Activated naive CD4-positive, alpha-beta T cell treated with anti-CD3 and anti-CD28 coated beads, Interleukin-2, amount 50 U/mL, for 72 hours (primary cell): ENCODE measurements around the gene GNL1. TPM values are rescaled to one million over a fixed set of nuclear protein-coding genes. Genes with fewer than 3 reads are reported as not detected.
"Not testable (repeated sequence)": the region's sequence is repeated elsewhere in the genome, so short reads cannot be mapped to it uniquely, and the experiment has no call there.

ENCODE experiments used
- ATAC-seq, 2 donors: fragments of 150-1000 bp; cut with Tn5 transposase; 2 replicates each; pipeline ENCODE4 v1.10.0; 2021; ENCODE audit warnings: mild to moderate bottlenecking in 2 of 2, moderate library complexity in 2 of 2
- DNase-seq, 2 donors: peaks; one replicate each; pipeline ENCODE4 v3.0.0; 2021 to 2022; ENCODE audit warnings: low spot score in 2 of 2
- H3K27ac Mint-ChIP-seq, 2 donors: one replicate each; pipeline ENCODE4 v1.8.0; 2022; ENCODE audit warnings: mild to moderate bottlenecking in 2 of 2, mixed read lengths in 2 of 2
- H3K36me3 Mint-ChIP-seq, 2 donors: one replicate each; pipeline ENCODE4 v1.8.0; 2022; ENCODE audit warnings: mixed read lengths in 2 of 2
- H3K9me3 Mint-ChIP-seq, 2 donors: one replicate each; pipeline ENCODE4 v1.8.0; 2022; ENCODE audit warnings: mixed read lengths in 2 of 2
- total RNA-seq, 2 donors: library from RNA; stranded (reverse); gene quantifications; one replicate each; pipeline ENCODE4 v1.2.3, GENCODE V29; 2022

The GNL1 gene
- total RNA-seq, 2 donors from 2014 or later, result 107 to 139 TPM

DNA sequence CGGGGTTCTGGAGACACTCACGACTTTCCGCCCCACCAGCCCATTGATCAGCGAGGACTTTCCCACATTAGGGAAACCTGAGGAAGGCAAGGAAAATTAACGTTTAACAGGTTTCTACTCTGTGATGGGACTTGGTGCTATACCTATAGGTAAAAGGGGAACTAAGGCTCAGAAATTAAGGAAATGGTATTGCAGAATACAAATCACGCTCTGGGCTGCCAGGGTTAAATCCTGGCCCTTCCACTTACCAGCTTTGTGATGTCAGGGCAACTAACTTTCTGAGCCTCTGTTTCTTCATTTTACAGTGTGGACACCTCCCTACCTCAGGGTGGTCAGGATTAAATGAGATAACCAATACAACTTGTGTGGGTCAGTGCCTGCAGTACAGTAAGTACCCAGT is 8.8 kb downstream of the GNL1 start:
- no peak for ATAC-seq
- H3K9me3 Mint-ChIP-seq, result no peaks in the 10 kb centered on the region
- H3K27ac Mint-ChIP-seq, result no peak overlapping the region
- peaks cover 0 to 14% of the 10 kb centered on the region in 2 donors for H3K36me3 Mint-ChIP-seq
- DNase-seq, result no peak

DNA sequence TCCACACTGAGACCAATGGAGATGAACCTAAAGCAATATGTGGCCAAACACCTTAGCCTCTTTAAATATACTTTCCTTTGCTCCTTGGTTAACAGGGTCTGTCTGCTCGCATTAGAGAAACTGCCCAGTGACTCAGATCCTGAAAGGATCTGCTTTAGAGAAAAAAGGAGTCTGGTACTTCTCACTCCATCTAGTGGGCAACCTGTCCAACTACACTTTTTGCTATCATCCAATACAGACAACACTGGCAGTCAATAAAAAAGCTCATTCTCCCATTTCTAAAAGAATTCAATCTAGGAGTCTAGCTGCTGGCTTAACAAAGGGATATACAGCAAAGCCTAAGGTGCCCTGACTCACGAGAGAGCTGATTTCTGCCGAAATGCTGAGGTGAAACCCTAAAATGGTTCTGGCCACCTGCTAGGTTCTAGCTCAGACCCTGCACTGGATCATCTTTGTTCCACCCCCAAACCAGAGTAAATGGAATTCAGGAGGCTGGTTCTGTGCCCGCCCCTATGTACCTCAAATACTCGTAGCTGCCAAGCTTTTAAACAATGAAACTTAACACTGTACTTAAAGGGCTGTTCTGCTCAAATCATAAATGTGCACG is 11.5 kb downstream of the GNL1 start:
- DNase-seq (no peak), ATAC-seq (peak; percentile 69 to 70)
- no peaks in the 10 kb centered on the region for H3K36me3 Mint-ChIP-seq
- peak overlapping the region in 1 of 2 donors; percentile 48 for H3K27ac Mint-ChIP-seq
- no peaks in the 10 kb centered on the region for H3K9me3 Mint-ChIP-seq

DNA sequence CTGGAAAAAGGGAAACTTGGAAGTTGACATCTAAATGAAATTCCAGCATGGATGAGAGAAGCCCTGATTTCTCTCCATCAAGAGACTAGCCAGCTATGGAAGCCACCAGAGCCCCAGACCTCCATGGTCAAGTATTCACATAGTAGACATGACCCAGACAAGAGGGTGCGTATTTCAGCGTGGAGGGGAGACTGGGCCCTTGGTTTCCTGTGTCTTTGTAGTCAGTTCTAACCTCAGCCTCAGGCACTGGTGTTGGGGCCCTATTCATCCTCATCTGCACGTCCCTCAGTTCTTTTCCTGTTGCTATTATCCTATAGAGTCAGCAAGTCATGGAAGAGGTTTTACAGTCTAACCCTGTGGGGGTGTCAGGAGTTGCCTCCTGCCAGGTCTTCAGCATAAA is 12.5 kb downstream of the GNL1 start:
- H3K27ac Mint-ChIP-seq, result peak overlapping the region; percentile 18 to 48
- no peak for ATAC-seq
- no peaks in the 10 kb centered on the region for H3K36me3 Mint-ChIP-seq
- no peak for DNase-seq
- H3K9me3 Mint-ChIP-seq, result no peaks in the 10 kb centered on the region

- ATAC-seq (no peak), DNase-seq (no peak)
- peak overlapping the region in 1 of 2 donors; percentile 54 for H3K27ac Mint-ChIP-seq
- H3K9me3 Mint-ChIP-seq, result no peaks in the 10 kb centered on the region
- no peaks in the 10 kb centered on the region for H3K36me3 Mint-ChIP-seq
Observed at GRCh38 chr6:30542915-30543314, 13.4 kb downstream of the GNL1 start.

- H3K9me3 Mint-ChIP-seq, result no peaks in the 10 kb centered on the region
- no peaks in the 10 kb centered on the region for H3K36me3 Mint-ChIP-seq
- DNase-seq (no peak), ATAC-seq (peak in 1 of 2 donors; percentile 6)
- peak overlapping the region; percentile 54 to 62 for H3K27ac Mint-ChIP-seq
Observed at GRCh38 chr6:30542404-30542725, 13.9 kb downstream of the GNL1 start.

GRCh38 chr6:30541515-30542403 is 14.5 kb downstream of the GNL1 start:
- peak; percentile 79 to 81 for DNase-seq
- H3K9me3 Mint-ChIP-seq, result no peaks in the 10 kb centered on the region
- peak overlapping the region; percentile 54 to 62 for H3K27ac Mint-ChIP-seq
- peak; percentile 85 to 88 for ATAC-seq
- no peaks in the 10 kb centered on the region for H3K36me3 Mint-ChIP-seq

DNA sequence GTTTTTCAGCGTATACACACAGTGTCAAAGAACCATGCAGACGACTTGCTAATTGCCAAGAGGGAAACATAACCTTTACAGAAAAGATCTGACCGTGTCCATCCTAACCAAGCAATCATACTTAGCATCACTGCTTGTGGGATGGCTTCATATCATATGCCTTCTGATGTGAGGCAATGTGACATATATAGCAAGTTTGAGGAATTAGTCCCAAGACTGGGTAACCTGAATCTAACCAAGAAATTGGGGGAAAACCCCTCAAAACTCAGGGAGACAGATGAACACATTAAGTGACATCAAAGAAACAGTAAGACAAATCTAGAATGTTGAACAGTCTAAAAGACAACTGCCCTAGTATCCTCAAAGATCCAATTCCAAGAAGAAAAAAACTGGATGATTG is 18.4 kb downstream of the GNL1 start:
- H3K27ac Mint-ChIP-seq, result no peak overlapping the region
- ATAC-seq, result no peak
- H3K9me3 Mint-ChIP-seq, result no peaks in the 10 kb centered on the region
- DNase-seq, result no peak
- no peaks in the 10 kb centered on the region for H3K36me3 Mint-ChIP-seq

DNA sequence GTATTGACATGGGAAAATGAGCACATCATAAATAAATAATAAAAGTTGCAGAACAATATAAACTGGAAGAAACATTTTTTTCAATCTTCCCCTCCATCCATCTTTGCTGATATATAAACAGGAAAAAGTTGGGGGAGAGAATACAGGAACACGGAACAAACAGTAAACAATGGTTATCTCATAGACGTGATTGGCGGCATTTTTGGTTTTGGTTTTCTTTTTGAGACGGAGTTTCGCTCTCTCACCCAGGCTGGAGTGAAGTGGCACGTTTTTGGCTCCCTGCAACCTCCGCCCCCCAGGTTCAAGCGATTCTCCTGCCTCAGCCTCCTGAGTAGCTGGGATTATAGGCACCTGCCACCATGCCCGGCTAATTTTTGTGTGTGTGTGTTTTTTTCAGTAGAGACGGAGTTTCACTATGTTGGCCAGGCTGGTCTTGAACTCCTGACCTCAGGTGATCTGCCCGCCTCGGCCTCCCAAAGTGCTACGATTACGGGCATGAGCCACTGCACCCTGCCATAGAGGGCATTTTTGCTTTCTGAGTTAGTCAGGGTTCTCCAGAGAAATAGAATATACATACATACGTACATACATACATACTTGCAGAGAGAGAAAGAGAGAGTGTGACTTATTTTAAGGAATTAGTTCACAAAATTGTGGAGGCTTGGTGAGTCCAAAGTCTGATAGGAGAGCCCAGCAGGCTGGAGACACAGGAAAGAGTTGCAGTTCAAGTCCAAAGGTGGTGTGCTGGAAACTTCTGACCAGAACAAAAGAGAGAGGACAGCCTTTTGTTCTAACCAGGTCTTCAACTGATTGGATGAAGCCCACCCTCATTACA is 22.6 kb downstream of the GNL1 start:
- DNase-seq, result no peak
- peak overlapping the region; percentile 91 to 94 for H3K27ac Mint-ChIP-seq

DNA sequence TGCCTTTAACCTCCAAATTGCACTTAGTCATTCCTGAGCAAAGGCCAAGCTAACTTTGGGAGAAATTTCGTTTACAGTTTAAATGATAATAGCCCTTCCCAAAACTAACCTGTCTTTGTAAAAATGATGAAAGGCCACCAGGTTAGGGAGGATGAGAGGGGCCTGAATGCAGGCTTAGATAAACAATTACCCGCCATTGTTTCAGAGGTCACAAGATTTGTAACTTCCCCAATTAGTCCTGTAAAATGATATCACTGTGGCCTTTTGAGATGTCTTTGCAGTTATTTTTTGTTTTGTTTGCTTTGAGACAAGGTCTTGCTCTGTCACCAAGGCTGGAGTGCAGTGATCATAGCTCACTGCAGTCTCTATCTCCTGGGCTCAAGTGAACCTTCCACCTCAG is 26.3 kb downstream of the GNL1 start:
- peaks cover 0 to 4% of the 10 kb centered on the region in 2 donors for H3K9me3 Mint-ChIP-seq
- ATAC-seq, result no peak
- peaks cover 0 to 24% of the 10 kb centered on the region in 2 donors for H3K36me3 Mint-ChIP-seq
- peak overlapping the region; percentile 89 to 91 for H3K27ac Mint-ChIP-seq
- no peak for DNase-seq

More for the DNA sequence above, 22.6 kb downstream of the GNL1 start:
- no peak for ATAC-seq
- Mint-ChIP-seq H3K36me3 (peaks cover 0 to 11% of the 10 kb centered on the region in 2 donors), H3K9me3 (peaks cover 0 to 4% of the 10 kb centered on the region in 2 donors)

GRCh38 chr6:30529349-30529875 is 26.9 kb downstream of the GNL1 start:
- ATAC-seq, result peak; percentile 67 to 74

GRCh38 chr6:30526444-30526843 is 29.8 kb downstream of the GNL1 start:
- ATAC-seq, DNase-seq: not testable (repeated sequence)
- H3K9me3 Mint-ChIP-seq, result peaks cover 22 to 27% of the 10 kb centered on the region in 2 donors
- peak overlapping the region in 1 of 2 donors; percentile 8 for H3K27ac Mint-ChIP-seq
- peaks cover 34 to 55% of the 10 kb centered on the region in 2 donors for H3K36me3 Mint-ChIP-seq

More at GRCh38 chr6:30529349-30529875, 26.9 kb downstream of the GNL1 start:
- H3K9me3 Mint-ChIP-seq, result not testable (repeated sequence)
- Mint-ChIP-seq H3K27ac (peak overlapping the region; percentile 89 to 91), H3K36me3 (peaks cover 6 to 30% of the 10 kb centered on the region in 2 donors)
- DNase-seq, result peak in 1 of 2 donors; percentile 59

- Mint-ChIP-seq H3K36me3 (peaks cover 62 to 79% of the 10 kb centered on the region in 2 donors), H3K27ac (peak overlapping the region; percentile 7 to 80), H3K9me3 (peaks cover 30 to 35% of the 10 kb centered on the region in 2 donors)
- not testable (repeated sequence) for DNase-seq, ATAC-seq
Observed at GRCh38 chr6:30521952-30522351, 34.3 kb downstream of the GNL1 start.

DNA sequence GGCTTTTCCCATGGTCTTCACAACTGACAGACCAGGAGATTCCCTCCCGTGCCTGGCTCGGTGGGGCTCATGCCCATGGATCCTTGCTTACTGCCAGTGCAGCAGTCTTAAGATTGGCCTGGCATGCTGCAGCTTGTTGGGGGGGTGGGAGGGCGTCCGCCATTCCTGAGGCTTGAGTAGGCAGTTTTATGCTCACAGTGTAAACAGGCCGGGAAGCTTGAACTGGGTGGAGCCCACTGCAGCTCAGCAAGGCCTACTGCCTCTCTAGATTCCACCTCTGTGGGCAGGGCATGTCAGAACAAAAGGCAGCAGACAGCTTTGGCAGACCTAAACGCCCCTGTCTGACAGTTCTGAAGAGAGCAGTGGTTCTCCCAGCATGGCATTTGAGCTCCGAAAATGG is 35.2 kb downstream of the GNL1 start:
- peaks cover 30 to 35% of the 10 kb centered on the region in 2 donors for H3K9me3 Mint-ChIP-seq
- H3K36me3 Mint-ChIP-seq, result peaks cover 62 to 76% of the 10 kb centered on the region in 2 donors
- DNase-seq, ATAC-seq: not testable (repeated sequence)
- peak overlapping the region in 1 of 2 donors; percentile 80 for H3K27ac Mint-ChIP-seq

DNA sequence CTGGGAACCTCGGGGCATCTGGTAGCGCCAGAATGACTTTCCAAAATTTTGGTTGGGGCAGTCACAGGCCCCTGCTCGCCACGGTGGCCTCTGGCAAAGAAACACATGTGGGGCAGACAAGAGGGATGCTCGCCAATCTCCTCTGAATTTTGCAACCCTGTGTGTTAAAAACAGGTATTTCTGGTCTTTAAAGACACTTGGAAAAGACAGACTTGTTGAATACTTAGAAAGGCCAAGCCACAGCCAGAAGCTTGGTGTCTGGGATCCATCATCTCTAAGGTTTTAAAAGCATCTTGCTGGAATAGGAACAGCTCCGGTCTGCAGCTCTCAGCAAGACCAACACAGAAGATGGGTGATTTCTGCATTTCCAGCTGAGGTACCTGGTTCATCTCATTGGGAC is 35.8 kb downstream of the GNL1 start:
- peak overlapping the region in 1 of 2 donors; percentile 45 for H3K27ac Mint-ChIP-seq
- DNase-seq (no peak), ATAC-seq (no peak)
- H3K9me3 Mint-ChIP-seq, result peaks cover 30 to 35% of the 10 kb centered on the region in 2 donors
- H3K36me3 Mint-ChIP-seq, result peaks cover 62 to 71% of the 10 kb centered on the region in 2 donors

GRCh38 chr6:30518505-30519145 is 37.7 kb downstream of the GNL1 start:
- H3K27ac Mint-ChIP-seq, result peak overlapping the region in 1 of 2 donors; percentile 76
- H3K36me3 Mint-ChIP-seq, result peaks cover 49 to 52% of the 10 kb centered on the region in 2 donors
- not testable (repeated sequence) for ATAC-seq, DNase-seq
- H3K9me3 Mint-ChIP-seq, result peaks cover 25 to 30% of the 10 kb centered on the region in 2 donors
